Measurements from ENCODE around the gene FBLN2.

- TF ChIP-seq MYC (CRISPR knock-in tag; IDR thresholded peaks at IDR 0.05; ENCODE audit: borderline replicate concordance), result no peak
- no peak for TF ChIP-seq JUND (CRISPR knock-in tag; IDR thresholded peaks at IDR 0.05)
- TF ChIP-seq EP300 (IDR thresholded peaks at IDR 0.05; ENCODE audit: low read depth in 2 of 2, low read length in 2 of 2), result no peak
- no peak for TF ChIP-seq EP300 (CRISPR knock-in tag; IDR thresholded peaks at IDR 0.05; ENCODE audit: borderline replicate concordance)
- TF ChIP-seq ZFX (CRISPR knock-in tag; IDR thresholded peaks at IDR 0.05; ENCODE audit: low read depth), result no peak
- TF ChIP-seq ZNF629 (CRISPR knock-in tag; conservative IDR thresholded peaks at IDR 0.05), result no peak
- no peak for TF ChIP-seq RFX5 (IDR thresholded peaks at IDR 0.05; ENCODE audit: low read depth, low read length)
- no peak for TF ChIP-seq TBL1XR1 (IDR thresholded peaks at IDR 0.05; ENCODE audit: borderline replicate concordance, low read length, partially characterized antibody)
- TF ChIP-seq ZBTB7B (CRISPR knock-in tag; IDR thresholded peaks at IDR 0.05), result no peak
- no peak for TF ChIP-seq ZFP1 (CRISPR knock-in tag; IDR thresholded peaks at IDR 0.05)
Measured at GRCh38 chr3:13574083-13574797, 25.3 kb downstream of the FBLN2 start.

Measured in HepG2 (cell line).